Jurkat, Clone E6-1 (cell line): ENCODE results near the gene OR10AD1.

Experiments used
- DNase-seq: peaks from one replicate; pipeline ENCODE4 v3.0.0-alpha.2; 2011; ENCODE audit warnings: low read depth, low spot score
- H3K4me3 ChIP-seq: 2 replicates; pipeline ENCODE4 v1.5.1; 2011; ENCODE audit warnings: mild to moderate bottlenecking, low read length, control low read depth, moderate library complexity

The OR10AD1 gene

GRCh38 chr12:48194799-48195201 is 8.3 kb downstream of the OR10AD1 start:
- no peak overlapping the region for H3K4me3 ChIP-seq
- DNase-seq, result no peak

GRCh38 chr12:48193623-48194022 is 9.5 kb downstream of the OR10AD1 start:
- no peak overlapping the region for H3K4me3 ChIP-seq
- no peak for DNase-seq

GRCh38 chr12:48192861-48193260 is 10.2 kb downstream of the OR10AD1 start:
- H3K4me3 ChIP-seq, result no peak overlapping the region
- DNase-seq, result no peak

GRCh38 chr12:48191096-48191495 is 12.0 kb downstream of the OR10AD1 start:
- no peak for DNase-seq

GRCh38 chr12:48189331-48190125 is 13.6 kb downstream of the OR10AD1 start:
- DNase-seq, result peak; percentile 68
- no peak overlapping the region for H3K4me3 ChIP-seq

More at GRCh38 chr12:48191096-48191495, 12.0 kb downstream of the OR10AD1 start:
- no peak overlapping the region for H3K4me3 ChIP-seq

- no peak for DNase-seq
- no peak overlapping the region for H3K4me3 ChIP-seq
Measured at GRCh38 chr12:48187916-48188695, 15.0 kb downstream of the OR10AD1 start.

GRCh38 chr12:48185181-48185919 is 17.7 kb downstream of the OR10AD1 start:
- DNase-seq, result no peak
- H3K4me3 ChIP-seq, result no peak overlapping the region

GRCh38 chr12:48184549-48184922 is 18.6 kb downstream of the OR10AD1 start:
- H3K4me3 ChIP-seq, result no peak overlapping the region
- no peak for DNase-seq

GRCh38 chr12:48183876-48184548 is 19.1 kb downstream of the OR10AD1 start:
- DNase-seq, result no peak
- peak overlapping the region; percentile 86 for H3K4me3 ChIP-seq

GRCh38 chr12:48183091-48183875 is 19.8 kb downstream of the OR10AD1 start, which contains the start of gene CCDC184:
Gene CCDC184 (plus strand): TSS chr12:48183644. CDS start chr12:48184123, 479 bp downstream.
- peak within 1 kb of the TSS; percentile 86 for H3K4me3 ChIP-seq
- peak; percentile 79 for DNase-seq

- no peak for DNase-seq
- H3K4me3 ChIP-seq, result peak overlapping the region; percentile 86
Measured at GRCh38 chr12:48182631-48183030, 20.5 kb downstream of the OR10AD1 start.

- no peak overlapping the region for H3K4me3 ChIP-seq
- no peak for DNase-seq
Measured at GRCh38 chr12:48180857-48181495, 22.1 kb downstream of the OR10AD1 start.

- no peak for DNase-seq
- H3K4me3 ChIP-seq, result no peak overlapping the region
Measured at GRCh38 chr12:48180424-48180823, 22.7 kb downstream of the OR10AD1 start.

- H3K4me3 ChIP-seq, result no peak overlapping the region
- DNase-seq, result no peak
Measured at GRCh38 chr12:48179466-48179865, 23.6 kb downstream of the OR10AD1 start.

GRCh38 chr12:48177982-48178381 is 25.1 kb downstream of the OR10AD1 start:
- no peak for DNase-seq
- no peak overlapping the region for H3K4me3 ChIP-seq

GRCh38 chr12:48176417-48176751 is 26.7 kb downstream of the OR10AD1 start:
- no peak for DNase-seq
- no peak overlapping the region for H3K4me3 ChIP-seq

- DNase-seq, result no peak
- no peak overlapping the region for H3K4me3 ChIP-seq
Measured at GRCh38 chr12:48175613-48176416, 27.3 kb downstream of the OR10AD1 start.
